Hepatocyte (in vitro differentiated cells): ENCODE measurements around the gene TCF7L1. TPM values are rescaled to one million over a fixed set of nuclear protein-coding genes. Genes with fewer than 3 reads are reported as not detected.

ENCODE experiments used
- DNase-seq: peaks from one replicate; pipeline ENCODE4 v3.0.0-alpha.2; 2016; ENCODE audit warnings: low spot score
- H2AFZ ChIP-seq: fragments of 200-600 bp; sonication (generic); 2 replicates; pipeline ENCODE4 v1.6.0; 2016; ENCODE audit warnings: antibody characterized with exemption, mild to moderate bottlenecking
- H3K27ac ChIP-seq: fragments of 200-600 bp; sonication (generic); 2 replicates; pipeline ENCODE4 v1.5.1; 2016; ENCODE audit warnings: mild to moderate bottlenecking
- H3K27me3 ChIP-seq: fragments of 200-600 bp; sonication (generic); 2 replicates; pipeline ENCODE4 v1.6.1; 2016
- H3K36me3 ChIP-seq: fragments of 200-600 bp; sonication (generic); replicated peaks from 2 replicates; pipeline ENCODE4 v1.5.1; 2016; ENCODE audit warnings: low read depth; ENCODE audit not compliant: insufficient read depth
- H3K4me1 ChIP-seq: fragments of 200-600 bp; sonication (generic); 2 replicates; pipeline ENCODE4 v1.5.1; 2016; ENCODE audit warnings: mild to moderate bottlenecking, moderate library complexity; ENCODE audit not compliant: insufficient read depth
- H3K4me2 ChIP-seq: fragments of 200-600 bp; sonication (generic); 2 replicates; pipeline ENCODE4 v1.6.0; 2016
- H3K4me3 ChIP-seq: fragments of 200-600 bp; sonication (generic); 2 replicates; pipeline ENCODE4 v1.5.1; 2016; ENCODE audit warnings: mild to moderate bottlenecking
- H3K79me2 ChIP-seq: fragments of 200-600 bp; sonication (generic); 2 replicates; pipeline ENCODE4 v1.6.0; 2017; ENCODE audit warnings: mild to moderate bottlenecking
- H3K9me2 ChIP-seq: fragments of 200-600 bp; sonication (generic); replicated peaks from 2 replicates; pipeline ENCODE4 v1.6.0; 2017; ENCODE audit warnings: mild to moderate bottlenecking; ENCODE audit not compliant: insufficient read depth
- H3K9me3 ChIP-seq: fragments of 200-600 bp; sonication (generic); 2 replicates; pipeline ENCODE4 v1.5.1; 2016; ENCODE audit warnings: low read depth, mild to moderate bottlenecking
- H4K20me1 ChIP-seq: fragments of 200-600 bp; sonication (generic); 2 replicates; pipeline ENCODE4 v1.6.0; 2016; ENCODE audit warnings: mild to moderate bottlenecking; ENCODE audit not compliant: insufficient read depth, poor library complexity, severe bottlenecking
- EZH2 ChIP-seq: fragments of 200-600 bp; sonication (generic); IDR thresholded peaks from 2 replicates; pipeline ENCODE4 v1.6.1; 2016; ENCODE audit warnings: antibody characterized with exemption, mild to moderate bottlenecking, borderline replicate concordance
- EZH2phosphoT487 ChIP-seq: fragments of 200-600 bp; sonication (generic); IDR thresholded peaks from one replicate; pipeline ENCODE4 v1.6.1; 2018; ENCODE audit warnings: antibody characterized with exemption, mild to moderate bottlenecking, low read depth, moderate library complexity; ENCODE audit not compliant: unreplicated experiment, severe bottlenecking
- WGBS: methylation state at CpG from one replicate; pipeline ENCODE4 v1.1.6; 2016; ENCODE audit warnings: low lambda C conversion rate; ENCODE audit errors: missing lambda C conversion rate; 5-methylcytosine and 5-hydroxymethylcytosine counted together
- polyA plus RNA-seq: library from polyadenylated mRNA; unstranded; fragments of >200 nt; fragmentation: Nextera tagmentation; extraction: Ambion mirVana; gene quantifications from 2 replicates; pipeline ENCODE4 v1.2.1, GENCODE V29; 2016
- total RNA-seq: library from RNA; depleted of rRNA; stranded (reverse); fragments of >200 nt; gene quantifications from 2 replicates; pipeline ENCODE4 v1.2.3, GENCODE V29; 2014
- TF ChIP-seq, protein P1 (sequence below): fragments of 200-600 bp; sonication (generic); IDR thresholded peaks from 2 replicates; pipeline ENCODE4 v1.5.1; 2016; ENCODE audit warnings: antibody characterized with exemption, mild to moderate bottlenecking; ENCODE audit not compliant: poor library complexity

Gene TCF7L1
- total and polyA plus RNA-seq, 2 experiments from 2014 or later = 3.7 to 20.6 TPM

DNA sequence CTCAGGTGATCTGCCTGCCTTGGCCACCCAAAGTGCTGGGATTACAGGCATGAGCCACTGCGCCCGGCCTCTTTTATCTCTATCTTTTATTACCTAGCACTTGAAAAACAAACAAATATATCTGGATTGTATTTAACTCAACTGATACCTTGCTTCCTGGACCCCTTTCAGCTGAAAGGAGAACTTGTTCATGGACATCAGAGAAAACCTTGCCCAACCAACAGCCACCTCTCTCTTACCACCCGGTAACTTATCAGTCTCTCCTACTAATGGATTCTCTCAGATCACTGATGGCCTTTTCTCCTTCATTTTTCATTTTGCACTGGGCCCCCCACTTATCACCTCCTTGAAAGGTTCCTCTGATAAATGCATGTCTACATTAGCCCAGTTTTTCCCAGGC is 214.4 kb downstream of the TCF7L1 start:
- no peaks in the 10 kb centered on the region for H3K9me2 ChIP-seq
- H2AFZ ChIP-seq = no peak overlapping the region
- DNase-seq = no peak
- H3K4me1 ChIP-seq = no peaks in the 10 kb centered on the region
- H3K27ac ChIP-seq = no peak overlapping the region
- H3K4me3 ChIP-seq = no peak overlapping the region
- H3K79me2 ChIP-seq = peaks cover 12% of the 10 kb centered on the region
- H3K27me3 ChIP-seq = no peaks in the 10 kb centered on the region
- H3K4me2 ChIP-seq = no peak overlapping the region
- TF ChIP-seq EZH2 = no peak
- no peak for TF ChIP-seq EZH2phosphoT487
- TF ChIP-seq, protein P1, sequence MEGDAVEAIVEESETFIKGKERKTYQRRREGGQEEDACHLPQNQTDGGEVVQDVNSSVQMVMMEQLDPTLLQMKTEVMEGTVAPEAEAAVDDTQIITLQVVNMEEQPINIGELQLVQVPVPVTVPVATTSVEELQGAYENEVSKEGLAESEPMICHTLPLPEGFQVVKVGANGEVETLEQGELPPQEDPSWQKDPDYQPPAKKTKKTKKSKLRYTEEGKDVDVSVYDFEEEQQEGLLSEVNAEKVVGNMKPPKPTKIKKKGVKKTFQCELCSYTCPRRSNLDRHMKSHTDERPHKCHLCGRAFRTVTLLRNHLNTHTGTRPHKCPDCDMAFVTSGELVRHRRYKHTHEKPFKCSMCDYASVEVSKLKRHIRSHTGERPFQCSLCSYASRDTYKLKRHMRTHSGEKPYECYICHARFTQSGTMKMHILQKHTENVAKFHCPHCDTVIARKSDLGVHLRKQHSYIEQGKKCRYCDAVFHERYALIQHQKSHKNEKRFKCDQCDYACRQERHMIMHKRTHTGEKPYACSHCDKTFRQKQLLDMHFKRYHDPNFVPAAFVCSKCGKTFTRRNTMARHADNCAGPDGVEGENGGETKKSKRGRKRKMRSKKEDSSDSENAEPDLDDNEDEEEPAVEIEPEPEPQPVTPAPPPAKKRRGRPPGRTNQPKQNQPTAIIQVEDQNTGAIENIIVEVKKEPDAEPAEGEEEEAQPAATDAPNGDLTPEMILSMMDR = no peak
- no peaks in the 10 kb centered on the region for H4K20me1 ChIP-seq
- no peaks in the 10 kb centered on the region for H3K9me3 ChIP-seq
- 55% methylated on average over 3 of the region's 3 CpGs for WGBS
- no peaks in the 10 kb centered on the region for H3K36me3 ChIP-seq

DNA sequence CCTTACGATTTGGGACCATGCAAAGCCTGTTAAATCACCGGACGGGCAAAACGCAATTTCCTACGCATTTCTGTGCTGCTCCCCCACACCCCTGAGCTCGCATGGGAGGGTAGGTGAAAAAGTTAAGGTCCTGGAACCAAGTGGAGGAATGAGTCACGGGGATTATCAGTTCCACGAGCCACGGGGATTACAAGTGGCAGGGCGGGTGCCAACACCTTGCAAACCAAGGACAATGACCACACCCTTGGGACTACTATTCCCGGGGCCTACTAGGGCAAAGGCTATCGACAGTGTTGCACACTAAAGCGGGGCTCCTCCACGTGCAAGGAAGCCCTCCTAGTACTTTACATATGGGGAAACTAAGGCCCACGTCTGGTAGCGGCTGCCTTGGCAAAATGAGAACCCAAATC is 220.7 kb downstream of the TCF7L1 start:
- H3K27ac ChIP-seq = peak overlapping the region; percentile 81
- no peaks in the 10 kb centered on the region for H3K27me3 ChIP-seq
- peak overlapping the region; percentile 81 for H3K4me2 ChIP-seq
- H3K4me1 ChIP-seq = peaks cover 10% of the 10 kb centered on the region
- H2AFZ ChIP-seq = peak overlapping the region; percentile 43
- no peaks in the 10 kb centered on the region for H3K9me3 ChIP-seq
- no peaks in the 10 kb centered on the region for H3K36me3 ChIP-seq
- peak; percentile 58 for DNase-seq
- no peaks in the 10 kb centered on the region for H3K9me2 ChIP-seq
- peak overlapping the region; percentile 30 for H3K4me3 ChIP-seq
- no peaks in the 10 kb centered on the region for H4K20me1 ChIP-seq
- H3K79me2 ChIP-seq = peaks cover 44% of the 10 kb centered on the region
- 36% methylated on average over 16 of the region's 16 CpGs for WGBS
- TF ChIP-seq, protein P1 = no peak
- TF ChIP-seq EZH2 (no peak), EZH2phosphoT487 (no peak)

DNA sequence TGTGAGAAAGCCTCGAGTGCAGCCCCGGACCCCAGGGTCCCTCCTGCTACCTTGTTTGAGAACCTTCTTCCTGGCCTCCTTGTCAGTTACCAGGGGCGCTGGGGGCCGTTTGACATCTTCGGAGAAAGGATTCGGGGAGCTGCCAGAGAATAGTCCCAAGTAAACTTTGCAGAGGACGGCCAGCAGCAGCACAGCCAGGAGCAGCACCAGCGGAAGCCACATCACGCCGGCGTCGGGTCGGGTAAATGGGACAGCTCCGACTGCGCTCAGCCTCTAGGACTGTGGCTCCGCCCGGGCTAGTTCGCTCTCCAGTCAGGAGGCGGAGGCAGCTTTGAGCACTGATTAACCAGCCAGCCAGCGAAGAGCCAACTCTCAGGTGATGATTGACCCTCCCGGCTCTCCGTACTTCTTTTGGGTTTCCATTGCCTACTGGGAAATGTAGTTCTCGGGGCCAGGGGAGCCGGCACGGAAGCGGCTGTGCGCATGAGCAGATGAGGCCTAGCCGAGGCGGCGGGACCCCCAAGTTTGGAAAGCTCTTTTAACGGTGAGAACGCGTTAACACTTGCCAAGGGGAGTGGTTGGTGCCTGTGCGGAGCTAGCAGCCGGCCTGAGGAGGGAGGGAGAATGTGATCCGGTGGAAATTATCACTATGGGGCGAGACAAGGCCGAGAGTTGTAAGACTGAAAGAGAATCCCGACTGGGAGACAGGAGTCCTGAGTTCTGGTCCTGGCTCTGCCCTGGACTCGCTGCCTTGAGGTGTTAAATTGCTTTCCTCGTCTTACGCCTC is 221.3 kb downstream of the TCF7L1 start, which contains the start of the genes ELMOD3 and RETSAT:
ELMOD3 (plus strand) TSS at position 484 of the 787 bp plus-strand sequence. CDS start 2,430 bp downstream, outside the sequence.
RETSAT (minus strand) TSS at position 243 of the 787 bp plus-strand sequence; CDS start at position 222, 21 bp downstream.
- no peaks in the 10 kb centered on the region for H4K20me1 ChIP-seq
- peak within 1 kb of the TSS; percentile 78 for H2AFZ ChIP-seq
- H3K4me2 ChIP-seq = peak within 1 kb of the TSS; percentile 91
- peaks cover 44% of the 10 kb centered on the region for H3K79me2 ChIP-seq
- no peaks in the 10 kb centered on the region for H3K27me3 ChIP-seq
- no peaks in the 10 kb centered on the region for H3K36me3 ChIP-seq
- TF ChIP-seq EZH2 = no peak
- no peaks in the 10 kb centered on the region for H3K9me3 ChIP-seq
- peak; percentile 99 for DNase-seq
- peaks cover 10% of the 10 kb centered on the region for H3K4me1 ChIP-seq
- H3K9me2 ChIP-seq = no peaks in the 10 kb centered on the region
- peak within 1 kb of the TSS; percentile 81 for H3K27ac ChIP-seq
- H3K4me3 ChIP-seq = peak within 1 kb of the TSS; percentile 59
- 1% methylated on average over 42 of the region's 42 CpGs for WGBS

DNA sequence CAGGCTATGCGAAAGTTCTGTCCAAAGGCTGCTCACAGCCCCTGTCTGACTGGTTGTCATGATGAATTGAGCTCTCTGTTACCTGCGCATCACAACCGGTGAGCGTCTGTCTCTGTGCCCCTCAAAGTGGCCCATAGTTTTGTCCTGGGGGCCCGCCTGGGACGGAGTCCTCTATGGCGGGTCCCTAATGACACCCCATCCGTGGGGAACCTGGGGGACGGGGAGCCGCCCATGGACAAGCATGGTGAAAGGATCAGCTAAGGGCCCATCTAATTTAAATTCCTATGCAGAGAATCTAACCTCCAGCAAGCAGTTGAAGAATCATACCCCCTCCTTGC is 221.8 kb downstream of the TCF7L1 start:
- Histone ChIP-seq H3K4me3 (peak overlapping the region; percentile 59), H3K9me2 (no peaks in the 10 kb centered on the region), H3K27ac (peak overlapping the region; percentile 62), H3K27me3 (no peaks in the 10 kb centered on the region), H3K9me3 (no peaks in the 10 kb centered on the region), H3K4me2 (peak overlapping the region; percentile 91), H3K36me3 (no peaks in the 10 kb centered on the region), H4K20me1 (no peaks in the 10 kb centered on the region), H3K79me2 (peaks cover 44% of the 10 kb centered on the region), H3K4me1 (peaks cover 10% of the 10 kb centered on the region), H2AFZ (peak overlapping the region; percentile 78)
- no peak for DNase-seq
- TF ChIP-seq, protein P1 = no peak
- TF ChIP-seq EZH2 (no peak), EZH2phosphoT487 (no peak)
- WGBS = 17% methylated on average over 10 of the region's 10 CpGs
